Stimulated activated CD8-positive, alpha-beta memory T cell treated with anti-CD3 and anti-CD28 coated beads, Interleukin-12 subunit alpha, Interleukin-12 subunit beta, amount 100 ng/mL, for 24 hours (primary cell): ENCODE results near the gene ST8SIA2.

Source experiments
- DNase-seq: peaks from one replicate; pipeline ENCODE4 v3.0.0-alpha.2; 2020; ENCODE audit errors: extremely low read depth

The ST8SIA2 gene

DNA sequence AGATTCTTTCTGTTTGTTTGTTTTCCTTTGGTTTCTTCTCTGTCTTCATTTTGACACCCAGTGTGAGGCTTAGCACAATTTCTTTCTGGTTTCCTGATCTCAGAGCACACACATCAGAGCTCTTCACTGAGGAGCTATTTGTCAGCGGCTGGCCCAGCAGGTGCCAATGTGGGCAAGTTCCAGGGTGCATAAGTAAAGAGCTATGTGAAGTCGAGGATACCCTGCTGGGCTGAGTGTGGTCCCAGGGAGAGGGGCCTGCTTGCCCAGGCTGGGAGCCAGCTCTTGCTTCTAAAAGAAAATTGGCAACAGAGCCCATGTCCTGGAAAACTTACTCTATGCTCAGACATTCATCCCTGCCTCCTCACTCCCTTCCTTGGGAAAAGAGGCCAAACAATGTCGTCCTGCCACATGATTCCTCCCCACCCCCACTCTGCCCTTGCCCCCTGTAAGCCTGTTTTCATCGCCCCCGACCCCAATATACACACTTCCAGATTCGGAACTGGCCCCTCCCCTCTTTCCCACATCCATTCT, 101.2 kb downstream of the ST8SIA2 start:
- no peak for DNase-seq

DNA sequence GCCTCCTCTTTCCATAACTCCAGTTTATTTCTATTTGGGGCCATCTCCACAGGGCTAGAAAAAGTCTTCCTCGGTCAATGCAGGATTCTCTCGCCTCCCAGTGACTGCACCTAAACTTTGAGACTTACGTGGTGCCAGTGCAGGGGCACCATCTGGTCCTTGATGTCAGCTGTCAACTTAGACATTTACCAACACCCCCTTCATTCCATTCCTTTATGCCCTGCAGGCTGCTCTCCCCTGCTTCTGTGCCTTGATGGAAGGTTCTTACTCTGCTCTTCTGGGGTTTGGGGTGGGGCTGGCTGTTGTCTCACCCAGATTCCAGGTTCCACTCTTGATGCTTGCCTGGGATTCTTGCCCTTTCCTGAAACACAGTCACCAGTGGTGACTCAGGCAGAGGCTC, 101.8 kb downstream of the ST8SIA2 start:
- DNase-seq: no peak

DNA sequence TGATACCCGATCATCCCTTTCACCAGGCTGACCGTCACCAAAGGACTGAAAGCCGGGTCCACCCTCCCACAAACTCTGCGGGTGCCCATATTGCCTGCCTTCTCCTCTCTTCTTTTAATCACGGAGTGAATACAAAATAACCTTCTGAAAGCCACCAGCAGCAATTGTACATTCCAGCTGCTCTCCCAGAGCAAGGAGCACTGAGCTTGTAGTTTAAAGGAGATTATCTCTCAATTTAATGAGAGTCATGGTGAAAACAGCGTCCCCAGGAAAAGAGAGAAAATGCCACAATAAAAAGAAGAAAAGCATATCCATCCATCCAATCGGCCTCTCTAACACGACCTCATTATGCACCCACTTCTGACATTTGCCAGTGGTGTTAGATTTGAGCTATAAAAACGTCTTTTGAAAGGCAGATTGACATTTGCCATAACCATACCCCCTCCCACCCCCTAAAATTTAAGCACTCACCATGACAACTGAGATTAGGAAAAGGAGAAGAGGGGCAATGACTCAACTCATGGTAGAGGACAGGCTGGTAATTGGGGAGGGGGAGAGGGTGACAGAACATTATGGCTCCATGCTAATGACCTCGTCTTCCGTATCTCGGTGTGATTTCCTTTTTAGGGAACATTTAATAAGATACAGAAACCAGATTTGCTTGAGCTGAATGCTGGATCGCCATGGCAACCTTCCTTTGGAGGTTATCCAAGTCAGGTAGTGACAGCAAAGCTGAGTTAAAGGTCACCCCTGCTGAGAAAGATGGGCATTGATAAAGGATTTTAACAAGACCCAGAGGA, 106.2 kb downstream of the ST8SIA2 start:
- no peak for DNase-seq

DNA sequence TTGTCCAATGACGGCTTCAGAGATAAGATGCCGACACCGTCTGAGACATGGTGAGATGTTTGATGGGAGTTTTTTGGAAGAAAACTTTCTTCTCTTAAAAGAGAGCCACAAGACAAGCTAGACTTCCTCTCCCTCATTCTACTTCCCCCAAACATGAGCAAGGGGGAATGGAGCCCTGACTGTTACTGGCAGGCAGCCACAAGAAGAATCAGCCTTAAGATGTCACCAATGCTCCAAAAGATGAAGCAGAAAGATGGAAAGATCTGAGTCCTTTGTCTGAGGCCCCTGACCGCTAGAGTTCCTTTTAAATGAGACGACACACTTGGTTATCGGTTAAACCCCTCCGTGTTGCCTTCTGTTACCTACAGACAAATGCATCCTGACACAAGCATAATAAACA, 108.7 kb downstream of the ST8SIA2 start:
- DNase-seq: no peak

DNA sequence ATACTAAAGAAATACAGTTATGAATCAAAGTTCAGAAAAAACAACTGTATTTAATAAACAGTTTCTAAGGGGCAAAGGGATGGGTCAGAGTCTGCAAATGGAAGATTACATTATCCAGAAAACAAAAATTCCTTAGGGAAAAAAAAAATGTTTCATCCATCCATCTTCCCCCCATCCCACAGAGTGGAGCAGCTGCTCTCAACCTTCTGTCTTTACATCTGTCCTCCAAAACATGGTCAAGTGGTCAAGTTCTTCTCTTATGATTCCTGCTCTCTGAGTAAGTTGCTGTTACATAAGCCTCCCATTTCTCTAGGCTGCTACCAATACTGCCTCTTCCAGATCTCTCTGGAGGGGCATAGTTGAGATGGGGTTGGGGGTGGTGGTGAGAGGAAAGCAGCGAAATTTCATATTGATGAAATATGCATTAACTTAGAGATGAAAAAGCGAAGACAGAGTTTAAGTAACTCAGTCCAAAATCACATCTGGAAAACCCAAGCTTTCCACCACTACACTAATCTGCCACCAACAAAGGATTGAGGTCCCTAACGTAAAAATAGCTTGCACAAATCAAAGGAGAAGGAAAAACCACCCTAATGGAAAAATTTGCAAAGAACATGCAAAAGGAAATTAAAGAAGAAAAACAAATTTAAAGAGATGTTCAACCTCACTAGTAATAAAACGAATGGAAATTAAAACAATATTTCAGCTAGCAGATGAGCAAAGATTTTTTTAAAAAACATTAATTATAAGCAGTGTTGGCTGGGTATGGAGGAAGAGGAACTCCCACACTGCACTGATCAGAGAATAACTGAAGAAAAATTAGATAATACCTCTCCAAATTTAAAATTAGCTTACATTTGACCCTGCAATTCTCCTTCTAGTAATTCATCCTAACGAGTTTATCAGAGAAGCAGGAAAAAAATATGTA, 109.5 kb downstream of the ST8SIA2 start:
- DNase-seq: no peak

DNA sequence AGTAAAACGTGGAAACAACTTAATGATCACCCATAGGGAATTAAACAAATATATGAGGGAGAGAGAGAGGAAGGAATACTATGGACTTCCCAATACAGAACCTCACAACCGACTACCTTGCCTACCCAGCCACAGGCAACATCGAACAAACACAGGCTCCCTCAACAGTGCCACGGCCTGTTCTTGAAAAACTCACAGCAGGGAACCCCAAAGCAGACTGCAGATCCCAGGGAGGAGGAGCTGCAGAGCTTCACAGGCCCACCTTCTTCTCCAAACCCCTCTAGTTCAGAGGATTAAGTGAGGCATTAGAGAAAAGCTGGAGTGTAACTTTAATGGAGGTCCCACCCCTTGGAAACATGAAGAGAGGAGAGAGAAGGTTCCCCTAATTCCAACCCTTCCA, 110.2 kb downstream of the ST8SIA2 start:
- DNase-seq: no peak

DNA sequence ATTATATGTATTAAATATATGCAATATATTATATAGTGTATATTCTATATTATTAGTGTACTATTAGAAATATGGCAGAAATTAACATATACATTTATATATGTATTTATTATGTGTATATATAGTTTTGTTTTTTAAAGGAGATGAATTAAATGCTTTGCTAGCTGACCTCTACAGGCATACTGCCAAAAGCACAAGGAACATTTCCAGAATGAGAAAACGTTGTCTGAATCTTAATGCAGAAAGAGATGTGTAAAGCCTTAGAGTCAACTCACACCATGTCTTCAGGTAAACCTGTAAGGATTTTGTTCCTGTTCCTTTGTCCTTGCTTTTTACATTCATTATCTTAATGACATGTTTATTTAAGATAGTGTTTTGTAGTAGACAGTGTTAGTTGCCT, 111.9 kb downstream of the ST8SIA2 start:
- DNase-seq: no peak

DNA sequence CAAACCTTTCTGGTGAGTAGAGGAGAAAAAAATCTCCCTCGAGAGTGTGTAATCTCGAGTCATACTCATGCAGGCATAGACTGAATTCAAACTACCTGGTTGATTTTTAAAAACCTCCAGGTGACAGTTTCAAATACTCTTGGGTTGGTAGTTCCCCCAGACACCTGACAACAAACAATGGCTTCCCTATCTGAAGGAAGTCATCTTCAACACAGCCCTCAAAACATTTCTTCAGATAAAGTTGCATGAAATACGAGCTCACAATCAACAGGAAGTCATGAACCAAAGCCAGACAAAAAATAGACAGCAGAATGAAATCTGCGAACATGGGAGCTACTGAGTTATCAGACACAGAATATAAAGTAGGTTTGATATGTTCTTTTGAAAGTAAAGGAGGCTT, 112.8 kb downstream of the ST8SIA2 start:
- no peak for DNase-seq

DNA sequence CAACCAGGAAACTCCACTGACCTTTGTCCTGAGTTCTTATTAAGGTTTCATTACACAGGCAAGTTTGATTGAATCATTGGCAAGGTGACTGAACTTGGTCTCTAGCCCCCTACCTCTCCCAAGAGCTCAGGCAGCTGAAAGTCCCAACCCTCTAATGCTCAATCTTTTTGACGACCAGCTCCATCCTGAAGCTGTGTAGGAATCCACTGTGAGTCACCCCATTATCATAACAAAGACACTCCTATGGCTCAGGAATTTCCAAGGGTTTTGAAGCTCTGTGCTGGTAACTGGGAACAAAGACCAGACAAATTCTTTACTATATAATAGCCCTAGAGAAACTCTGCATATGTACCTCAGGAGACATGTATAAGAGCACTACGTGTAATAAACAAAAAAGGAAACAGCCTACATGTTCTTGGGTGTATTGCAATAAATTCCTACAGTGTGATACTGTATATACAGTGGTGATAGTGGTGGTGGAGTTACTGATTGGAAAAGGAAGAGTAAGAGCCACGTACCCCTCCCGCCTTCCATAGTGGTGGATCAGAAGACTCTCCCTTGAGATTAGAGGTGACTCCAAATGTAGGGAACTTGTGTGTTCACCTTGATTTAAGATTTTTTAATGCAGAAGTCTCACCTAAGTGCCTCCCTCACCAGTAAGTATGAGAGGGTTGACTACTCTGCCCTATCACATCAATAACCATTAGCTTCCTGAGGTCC, 116.6 kb downstream of the ST8SIA2 start:
- DNase-seq: no peak
